ENCODE measurements around the gene KIF5C.

DNA sequence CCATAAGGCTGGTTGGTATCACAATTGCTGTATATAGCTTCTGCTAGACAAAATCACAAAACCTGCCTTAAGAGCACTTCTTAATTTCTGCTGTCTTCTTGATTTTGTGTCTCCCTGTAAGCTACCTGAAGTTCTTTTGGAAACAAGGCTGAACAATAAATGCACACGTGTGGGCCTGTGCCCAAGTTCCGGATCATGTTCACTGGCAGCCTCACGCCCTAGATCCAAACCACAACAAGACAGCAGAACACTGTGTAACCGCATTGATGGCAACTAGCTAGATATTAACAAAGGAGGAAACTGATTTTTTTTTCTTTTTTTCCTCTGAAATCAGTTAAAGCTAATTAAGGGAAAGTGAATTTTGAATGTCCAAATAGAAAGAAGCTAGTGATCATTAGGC lies 82.0 kb downstream of the KIF5C start:
- TF ChIP-seq, protein P1, sequence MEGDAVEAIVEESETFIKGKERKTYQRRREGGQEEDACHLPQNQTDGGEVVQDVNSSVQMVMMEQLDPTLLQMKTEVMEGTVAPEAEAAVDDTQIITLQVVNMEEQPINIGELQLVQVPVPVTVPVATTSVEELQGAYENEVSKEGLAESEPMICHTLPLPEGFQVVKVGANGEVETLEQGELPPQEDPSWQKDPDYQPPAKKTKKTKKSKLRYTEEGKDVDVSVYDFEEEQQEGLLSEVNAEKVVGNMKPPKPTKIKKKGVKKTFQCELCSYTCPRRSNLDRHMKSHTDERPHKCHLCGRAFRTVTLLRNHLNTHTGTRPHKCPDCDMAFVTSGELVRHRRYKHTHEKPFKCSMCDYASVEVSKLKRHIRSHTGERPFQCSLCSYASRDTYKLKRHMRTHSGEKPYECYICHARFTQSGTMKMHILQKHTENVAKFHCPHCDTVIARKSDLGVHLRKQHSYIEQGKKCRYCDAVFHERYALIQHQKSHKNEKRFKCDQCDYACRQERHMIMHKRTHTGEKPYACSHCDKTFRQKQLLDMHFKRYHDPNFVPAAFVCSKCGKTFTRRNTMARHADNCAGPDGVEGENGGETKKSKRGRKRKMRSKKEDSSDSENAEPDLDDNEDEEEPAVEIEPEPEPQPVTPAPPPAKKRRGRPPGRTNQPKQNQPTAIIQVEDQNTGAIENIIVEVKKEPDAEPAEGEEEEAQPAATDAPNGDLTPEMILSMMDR (IDR thresholded peaks at IDR 0.05) = no peak
- no peak for TF ChIP-seq POLR2A (IDR thresholded peaks at IDR 0.05)
- no peak for TF ChIP-seq POLR2AphosphoS5 (IDR thresholded peaks at IDR 0.05)

Data from stomach (tissue), 4 donors.